Mucosa of descending colon (tissue), 3 donors: ENCODE results near the gene PPCS. TPM values are rescaled to one million over a fixed set of nuclear protein-coding genes. Genes with fewer than 3 reads are reported as not detected.
A peak's percentile ranks its signal among the peaks of the same experiment; 100 is the strongest.

Source experiments
- ATAC-seq: fragments of 200-7000 bp; cut with Tn5 transposase; one replicate; pipeline ENCODE4 v1.9.1; 2020; ENCODE audit warnings: mild to moderate bottlenecking, moderate library complexity
- DNase-seq, 3 donors: peaks; one replicate each; pipeline ENCODE4 v3.0.0-alpha.2; 2020
- H3K36me3 ChIP-seq: fragments of 200-600 bp; one replicate; pipeline ENCODE4 v1.8.0; 2021; ENCODE audit warnings: low read depth, mild to moderate bottlenecking
- H3K4me1 ChIP-seq: fragments of 200-600 bp; one replicate; pipeline ENCODE4 v1.8.0; 2021; ENCODE audit warnings: low read depth, mild to moderate bottlenecking
- H3K4me3 ChIP-seq: fragments of 200-600 bp; one replicate; pipeline ENCODE4 v1.8.0; 2021; ENCODE audit warnings: mild to moderate bottlenecking
- H3K9me3 ChIP-seq: fragments of 200-600 bp; one replicate; pipeline ENCODE4 v1.8.0; 2021; ENCODE audit warnings: mild to moderate bottlenecking
- CTCF ChIP-seq: fragments of 200-600 bp; IDR thresholded peaks from one replicate; pipeline ENCODE4 v1.8.0; 2022; ENCODE audit warnings: antibody characterized with exemption, mild to moderate bottlenecking
- intact Hi-C, 2 donors: fragments of 100-400 bp; cut with DNase I in 1 of 2; cut with micrococcal nuclease in 1 of 2; formaldehyde crosslinking; loops; one replicate each; pipeline versions ENCODE4 v1.11.0 to v1.11.1; 2022; cut with DNase I, micrococcal nuclease
- total RNA-seq, 3 donors: library from RNA; stranded (reverse); fragmentation: NEBNext Ultra II Directional in 2 of 3; extraction: Animal tissue kit (Norgen Biotek cat#: 25700) in 2 of 3; gene quantifications; one replicate each; pipeline versions ENCODE4 v1.2.1 to v1.2.4, GENCODE V29; 2021 to 2023
- donor health status: DM: no; HTN: no; CAD: no; lungs with moderate emphysema.
- donor health status: DM: no; HTN: no; CAD: no.
- donor health status: DM: no; HTN: yes; CAD: no.

The PPCS gene
- total RNA-seq, 3 donors from 2014 or later: 62.2 to 90.5 (median 75.8) TPM

GRCh38 chr1:42419126-42419821, 37.1 kb upstream of the PPCS start:
- H3K9me3 ChIP-seq: no peaks in the 10 kb centered on the region
- TF ChIP-seq CTCF: no peak
- no peaks in the 10 kb centered on the region for H3K36me3 ChIP-seq
- H3K4me1 ChIP-seq: peaks cover 3% of the 10 kb centered on the region
- intact Hi-C loops: no loop called here
- no peak overlapping the region for H3K4me3 ChIP-seq
- no peak for ATAC-seq
- DNase-seq: no peak

GRCh38 chr1:42420121-42420520, 36.2 kb upstream of the PPCS start:
- H3K36me3 ChIP-seq: no peaks in the 10 kb centered on the region
- DNase-seq (no peak), ATAC-seq (no peak)
- no peak overlapping the region for H3K4me3 ChIP-seq
- peaks cover 3% of the 10 kb centered on the region for H3K4me1 ChIP-seq
- no peaks in the 10 kb centered on the region for H3K9me3 ChIP-seq
- intact Hi-C loops: no loop called here
- TF ChIP-seq CTCF: no peak

- Histone ChIP-seq H3K4me3 (no peak overlapping the region), H3K9me3 (no peaks in the 10 kb centered on the region), H3K4me1 (peaks cover 3% of the 10 kb centered on the region), H3K36me3 (no peaks in the 10 kb centered on the region)
- TF ChIP-seq CTCF: no peak
- intact Hi-C loops: no loop called here
- peak; percentile 87 for ATAC-seq
- DNase-seq: peak; percentile 51 to 70 (median 62)
Observed at GRCh38 chr1:42420911-42421585, 35.3 kb upstream of the PPCS start.

- ATAC-seq (no peak), DNase-seq (no peak)
- H3K9me3 ChIP-seq: no peaks in the 10 kb centered on the region
- H3K36me3 ChIP-seq: no peaks in the 10 kb centered on the region
- intact Hi-C loops: no loop called here
- no peak overlapping the region for H3K4me3 ChIP-seq
- no peak for TF ChIP-seq CTCF
- peaks cover 3% of the 10 kb centered on the region for H3K4me1 ChIP-seq
Observed at GRCh38 chr1:42422737-42423136, 33.6 kb upstream of the PPCS start.

GRCh38 chr1:42423681-42424080, 32.7 kb upstream of the PPCS start:
- TF ChIP-seq CTCF: no peak
- no peaks in the 10 kb centered on the region for H3K9me3 ChIP-seq
- DNase-seq: no peak
- no peaks in the 10 kb centered on the region for H3K36me3 ChIP-seq
- H3K4me1 ChIP-seq: peaks cover 3% of the 10 kb centered on the region
- intact Hi-C loops: no loop called here
- no peak overlapping the region for H3K4me3 ChIP-seq
- no peak for ATAC-seq
